Ishikawa (cell line): ENCODE data around the gene NR3C2.

Experiments used
- CEBPB ChIP-seq: IDR thresholded peaks from 2 replicates; pipeline ENCODE4 v1.6.1; 2012
- CREB1 ChIP-seq: IDR thresholded peaks from 2 replicates; pipeline ENCODE4 v1.6.1; 2012; ENCODE audit warnings: low read depth
- EGR1 ChIP-seq: IDR thresholded peaks from 2 replicates; pipeline ENCODE4 v1.6.1; 2012
- EP300 ChIP-seq: IDR thresholded peaks from 2 replicates; pipeline ENCODE4 v1.6.1; 2012; ENCODE audit warnings: borderline replicate concordance
- FOXM1 ChIP-seq: IDR thresholded peaks from 2 replicates; pipeline ENCODE4 v1.6.1; 2012; ENCODE audit warnings: low read depth, borderline replicate concordance
- MAX ChIP-seq: IDR thresholded peaks from 2 replicates; pipeline ENCODE4 v1.6.1; 2012
- NFIC ChIP-seq: IDR thresholded peaks from 2 replicates; pipeline ENCODE4 v1.6.1; 2012
- RAD21 ChIP-seq: IDR thresholded peaks from 2 replicates; pipeline ENCODE4 v1.6.1; 2012; ENCODE audit warnings: low read depth
- TAF1 ChIP-seq: IDR thresholded peaks from 2 replicates; pipeline ENCODE4 v1.6.1; 2012; ENCODE audit warnings: low read depth, mild to moderate bottlenecking
- TCF12 ChIP-seq: IDR thresholded peaks from 2 replicates; pipeline ENCODE4 v1.6.1; 2012; ENCODE audit warnings: low read depth
- TEAD4 ChIP-seq: IDR thresholded peaks from 2 replicates; pipeline ENCODE4 v1.6.1; 2012
- YY1 ChIP-seq: IDR thresholded peaks from 2 replicates; pipeline ENCODE4 v1.6.1; 2012; ENCODE audit warnings: low read depth
- ZBTB7A ChIP-seq: IDR thresholded peaks from 2 replicates; pipeline ENCODE4 v1.6.1; 2012; ENCODE audit warnings: low read depth
- TF ChIP-seq, protein P1 (sequence below): IDR thresholded peaks from 2 replicates; pipeline ENCODE4 v1.6.1; 2012; ENCODE audit warnings: low read depth, mild to moderate bottlenecking
- TF ChIP-seq, protein P2 (sequence below): IDR thresholded peaks from 2 replicates; pipeline ENCODE4 v1.6.1; 2012

The NR3C2 gene

GRCh38 chr4:148078061-148078460 is 364.2 kb downstream of the NR3C2 start:
- TF ChIP-seq TEAD4 (no peak), CREB1 (no peak), MAX (no peak), EGR1 (no peak), TCF12 (no peak), CEBPB (no peak), RAD21 (no peak), EP300 (no peak), FOXM1 (no peak), TAF1 (no peak), YY1 (no peak), NFIC (no peak), ZBTB7A (no peak)
- TF ChIP-seq, protein P1, sequence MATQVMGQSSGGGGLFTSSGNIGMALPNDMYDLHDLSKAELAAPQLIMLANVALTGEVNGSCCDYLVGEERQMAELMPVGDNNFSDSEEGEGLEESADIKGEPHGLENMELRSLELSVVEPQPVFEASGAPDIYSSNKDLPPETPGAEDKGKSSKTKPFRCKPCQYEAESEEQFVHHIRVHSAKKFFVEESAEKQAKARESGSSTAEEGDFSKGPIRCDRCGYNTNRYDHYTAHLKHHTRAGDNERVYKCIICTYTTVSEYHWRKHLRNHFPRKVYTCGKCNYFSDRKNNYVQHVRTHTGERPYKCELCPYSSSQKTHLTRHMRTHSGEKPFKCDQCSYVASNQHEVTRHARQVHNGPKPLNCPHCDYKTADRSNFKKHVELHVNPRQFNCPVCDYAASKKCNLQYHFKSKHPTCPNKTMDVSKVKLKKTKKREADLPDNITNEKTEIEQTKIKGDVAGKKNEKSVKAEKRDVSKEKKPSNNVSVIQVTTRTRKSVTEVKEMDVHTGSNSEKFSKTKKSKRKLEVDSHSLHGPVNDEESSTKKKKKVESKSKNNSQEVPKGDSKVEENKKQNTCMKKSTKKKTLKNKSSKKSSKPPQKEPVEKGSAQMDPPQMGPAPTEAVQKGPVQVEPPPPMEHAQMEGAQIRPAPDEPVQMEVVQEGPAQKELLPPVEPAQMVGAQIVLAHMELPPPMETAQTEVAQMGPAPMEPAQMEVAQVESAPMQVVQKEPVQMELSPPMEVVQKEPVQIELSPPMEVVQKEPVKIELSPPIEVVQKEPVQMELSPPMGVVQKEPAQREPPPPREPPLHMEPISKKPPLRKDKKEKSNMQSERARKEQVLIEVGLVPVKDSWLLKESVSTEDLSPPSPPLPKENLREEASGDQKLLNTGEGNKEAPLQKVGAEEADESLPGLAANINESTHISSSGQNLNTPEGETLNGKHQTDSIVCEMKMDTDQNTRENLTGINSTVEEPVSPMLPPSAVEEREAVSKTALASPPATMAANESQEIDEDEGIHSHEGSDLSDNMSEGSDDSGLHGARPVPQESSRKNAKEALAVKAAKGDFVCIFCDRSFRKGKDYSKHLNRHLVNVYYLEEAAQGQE: no peak
- TF ChIP-seq, protein P2, sequence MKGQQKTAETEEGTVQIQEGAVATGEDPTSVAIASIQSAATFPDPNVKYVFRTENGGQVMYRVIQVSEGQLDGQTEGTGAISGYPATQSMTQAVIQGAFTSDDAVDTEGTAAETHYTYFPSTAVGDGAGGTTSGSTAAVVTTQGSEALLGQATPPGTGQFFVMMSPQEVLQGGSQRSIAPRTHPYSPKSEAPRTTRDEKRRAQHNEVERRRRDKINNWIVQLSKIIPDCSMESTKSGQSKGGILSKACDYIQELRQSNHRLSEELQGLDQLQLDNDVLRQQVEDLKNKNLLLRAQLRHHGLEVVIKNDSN: no peak

- TF ChIP-seq, protein P1: no peak
- TF ChIP-seq EGR1 (no peak), FOXM1 (no peak), RAD21 (no peak), CREB1 (no peak), TCF12 (no peak), CEBPB (no peak)
Measured at GRCh38 chr4:148077581-148077980, 364.6 kb downstream of the NR3C2 start.

DNA sequence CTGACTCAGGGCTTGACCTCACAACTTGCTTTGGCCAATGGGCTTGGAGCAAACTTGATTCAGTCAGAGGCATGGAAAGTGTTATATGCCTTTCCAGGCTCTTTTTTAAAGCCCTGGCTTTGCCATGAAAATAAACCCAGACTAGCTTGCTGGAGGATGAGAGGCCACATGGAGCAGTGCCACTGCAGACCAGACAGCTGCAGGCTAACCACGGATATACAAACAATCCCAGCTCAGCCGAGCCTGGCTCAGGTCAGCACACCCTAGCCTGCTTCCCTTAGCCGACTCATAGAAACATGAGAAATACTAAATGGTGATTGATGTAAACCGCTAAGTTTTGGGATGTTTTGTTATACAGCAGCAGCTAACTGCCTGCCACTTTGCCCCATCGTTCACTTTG is 365.2 kb downstream of the NR3C2 start:
- TF ChIP-seq NFIC (no peak), MAX (no peak)

GRCh38 chr4:148075438-148075837 is 366.8 kb downstream of the NR3C2 start:
- no peak for TF ChIP-seq EGR1
- TF ChIP-seq RAD21: no peak
- TF ChIP-seq ZBTB7A: no peak
- TF ChIP-seq CREB1: no peak
- TF ChIP-seq CEBPB: no peak
- no peak for TF ChIP-seq NFIC
- TF ChIP-seq TAF1: no peak
- TF ChIP-seq, protein P1: no peak
- no peak for TF ChIP-seq EP300
- no peak for TF ChIP-seq FOXM1
- TF ChIP-seq, protein P2: no peak
- no peak for TF ChIP-seq YY1
- no peak for TF ChIP-seq TEAD4
- no peak for TF ChIP-seq MAX

DNA sequence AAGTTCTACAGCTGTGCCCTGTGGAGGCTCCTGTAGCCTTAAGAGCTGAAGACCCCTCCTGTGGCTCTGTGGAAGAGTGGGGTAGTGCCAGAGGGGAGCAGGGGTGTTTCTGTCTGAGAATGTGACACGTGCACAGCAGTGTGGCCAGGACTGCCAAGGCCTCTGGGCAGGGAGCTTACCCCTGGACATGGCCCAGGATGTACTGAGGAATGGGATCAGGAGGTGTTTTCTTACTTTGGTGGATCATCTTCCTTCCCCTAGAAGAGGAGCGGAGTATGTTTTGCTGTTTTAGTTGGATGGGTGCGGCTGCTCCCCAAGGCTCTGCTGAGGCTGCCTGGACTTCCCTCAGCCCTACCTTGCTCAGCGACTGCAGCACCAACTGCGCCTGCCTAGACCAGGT is 367.8 kb downstream of the NR3C2 start:
- no peak for TF ChIP-seq FOXM1
